Neural progenitor cell (in vitro differentiated cells): ENCODE data around the gene CCNK. TPM values are rescaled to one million over a fixed set of nuclear protein-coding genes. Genes with fewer than 3 reads are reported as not detected.

ENCODE experiments used
- DNase-seq: peaks from one replicate; pipeline ENCODE4 v3.0.0-alpha.2; 2016; ENCODE audit warnings: low spot score
- H2AFZ ChIP-seq: fragments of 200-600 bp; sonication (generic); replicated peaks from 2 replicates; pipeline ENCODE4 v1.6.1; 2016; ENCODE audit warnings: antibody characterized with exemption
- H3F3A ChIP-seq: fragments of 200-600 bp; sonication (generic); 2 replicates; pipeline ENCODE4 v1.6.1; 2016; ENCODE audit warnings: antibody characterized with exemption, low read depth
- H3K27ac ChIP-seq: fragments of 200-600 bp; sonication (generic); 2 replicates; pipeline ENCODE4 v1.5.1; 2016; ENCODE audit warnings: mild to moderate bottlenecking
- H3K27me3 ChIP-seq: fragments of 200-600 bp; sonication (generic); 2 replicates; pipeline ENCODE4 v1.6.1; 2016; ENCODE audit warnings: mild to moderate bottlenecking, moderate library complexity
- H3K36me3 ChIP-seq: fragments of 200-600 bp; sonication (generic); 2 replicates; pipeline ENCODE4 v1.5.1; 2016
- H3K4me1 ChIP-seq: fragments of 200-600 bp; sonication (generic); 2 replicates; pipeline ENCODE4 v1.6.1; 2016; ENCODE audit warnings: mixed run types
- H3K4me2 ChIP-seq: fragments of 200-600 bp; sonication (generic); 2 replicates; pipeline ENCODE4 v1.6.1; 2016
- H3K4me3 ChIP-seq: fragments of 200-600 bp; sonication (generic); 2 replicates; pipeline ENCODE4 v1.5.1; 2016
- H3K79me2 ChIP-seq: fragments of 200-600 bp; sonication (generic); 2 replicates; pipeline ENCODE4 v1.6.1; 2016; ENCODE audit warnings: low read depth
- H3K9ac ChIP-seq: fragments of 200-600 bp; sonication (generic); 2 replicates; pipeline ENCODE4 v1.6.1; 2016
- H3K9me3 ChIP-seq: fragments of 200-600 bp; sonication (generic); 2 replicates; pipeline ENCODE4 v1.5.1; 2016; ENCODE audit warnings: low read depth
- H4K20me1 ChIP-seq: fragments of 200-600 bp; sonication (generic); 2 replicates; pipeline ENCODE4 v1.6.1; 2016; ENCODE audit warnings: low read depth
- H3K27ac Mint-ChIP-seq: 3 replicates; pipeline ENCODE4 v1.8.0; 2021; ENCODE audit warnings: mixed read lengths
- H3K27me3 Mint-ChIP-seq: 2 replicates; pipeline ENCODE4 v1.8.0; 2022; ENCODE audit warnings: low read depth, mild to moderate bottlenecking, inconsistent platforms, moderate library complexity, mixed read lengths; ENCODE audit not compliant: insufficient read depth
- H3K36me3 Mint-ChIP-seq: 3 replicates; pipeline ENCODE4 v1.8.0; 2021; ENCODE audit warnings: mixed read lengths
- H3K4me1 Mint-ChIP-seq: 3 replicates; pipeline ENCODE4 v1.8.0; 2021; ENCODE audit warnings: mixed read lengths
- H3K4me3 Mint-ChIP-seq: 3 replicates; pipeline ENCODE4 v1.8.0; 2021; ENCODE audit warnings: mild to moderate bottlenecking, moderate library complexity, mixed read lengths
- H3K9me3 Mint-ChIP-seq: 3 replicates; pipeline ENCODE4 v1.8.0; 2020; ENCODE audit warnings: mixed read lengths
- EZH2 ChIP-seq: fragments of 200-600 bp; sonication (generic); IDR thresholded peaks from 2 replicates; pipeline ENCODE4 v1.6.1; 2017; ENCODE audit warnings: antibody characterized with exemption, mild to moderate bottlenecking, moderate library complexity
- EZH2phosphoT487 ChIP-seq: fragments of 200-600 bp; sonication (generic); IDR thresholded peaks from 2 replicates; pipeline ENCODE4 v1.6.1; 2017; ENCODE audit warnings: antibody characterized with exemption
- total RNA-seq: library from RNA; depleted of rRNA; stranded (reverse); fragments of >200 nt; gene quantifications from 2 replicates; pipeline ENCODE4 v1.2.3, GENCODE V29; 2015; ENCODE audit warnings: low replicate concordance
- TF ChIP-seq, protein P1 (sequence below): fragments of 200-600 bp; sonication (generic); IDR thresholded peaks from 2 replicates; pipeline ENCODE4 v1.5.1; 2017; ENCODE audit warnings: antibody characterized with exemption, mild to moderate bottlenecking

The CCNK gene
- total RNA-seq, 1 donor from 2014 or later: 19.0 TPM

DNA sequence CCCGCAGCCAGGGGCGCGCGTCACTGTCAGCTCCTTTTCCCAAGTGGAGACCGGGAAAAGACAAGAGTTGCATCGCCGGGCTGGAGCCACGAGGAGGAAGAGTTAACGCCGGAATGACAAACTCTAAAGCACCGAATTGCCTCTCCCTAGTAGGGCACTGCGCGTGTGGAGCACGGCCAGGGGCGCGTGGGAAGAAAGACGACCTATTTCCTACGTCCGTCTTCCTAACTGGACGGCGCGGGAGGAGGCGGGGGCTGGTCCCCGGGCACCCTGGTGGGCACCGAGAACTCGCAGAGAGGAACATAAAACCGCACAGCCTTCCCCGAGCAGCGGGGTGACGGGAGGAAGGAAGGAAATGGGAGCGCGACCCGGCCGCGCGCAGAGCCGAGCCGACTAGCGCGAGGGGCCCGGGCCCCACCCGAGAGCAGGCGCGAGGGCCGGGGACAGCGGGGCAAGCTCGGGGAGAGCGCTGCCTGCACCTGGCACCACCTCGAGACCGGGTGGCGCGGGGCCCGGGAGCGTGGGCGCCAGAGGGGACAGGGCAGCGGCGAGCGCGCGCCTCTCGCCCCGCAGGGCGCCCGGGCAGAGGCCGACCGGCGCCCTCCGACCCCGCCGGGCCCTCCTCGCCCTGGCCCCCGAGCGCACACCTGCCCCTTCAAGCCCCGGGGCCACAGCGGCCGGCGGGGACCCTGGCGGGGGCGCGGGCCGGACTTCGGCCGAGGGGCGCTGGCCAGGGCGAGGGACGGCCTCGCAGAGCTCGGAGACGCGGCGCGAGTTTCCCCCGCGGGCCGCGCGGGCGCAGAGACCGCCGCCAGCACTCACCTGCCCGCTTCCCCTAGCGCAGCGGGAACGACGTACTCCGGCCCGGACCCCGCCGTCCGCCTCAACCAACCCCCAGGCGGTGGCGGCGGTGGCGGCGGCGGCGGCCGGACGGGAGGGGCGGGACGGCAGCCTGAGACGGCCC is 1.0 kb upstream of the CCNK start, which contains the start of gene SETD3:
SETD3 (minus strand) TSS at position 954 of the 964 bp plus-strand sequence. CDS start 15,054 bp downstream, outside the sequence.
- no peaks in the 10 kb centered on the region for H3K36me3 ChIP-seq
- Mint-ChIP-seq H3K27me3 (no peaks in the 10 kb centered on the region), H3K27ac (peak within 1 kb of the TSS; percentile 95), H3K4me1 (peaks cover 30% of the 10 kb centered on the region), H3K36me3 (no peaks in the 10 kb centered on the region), H3K9me3 (no peaks in the 10 kb centered on the region), H3K4me3 (peak within 1 kb of the TSS; percentile 98)
- peaks cover 16% of the 10 kb centered on the region for H3K4me1 ChIP-seq
- H3K9me3 ChIP-seq: no peaks in the 10 kb centered on the region
- H2AFZ ChIP-seq: peak within 1 kb of the TSS; percentile 38
- H3K27me3 ChIP-seq: no peaks in the 10 kb centered on the region
- peak; percentile 75 for DNase-seq
- TF ChIP-seq, protein P1, sequence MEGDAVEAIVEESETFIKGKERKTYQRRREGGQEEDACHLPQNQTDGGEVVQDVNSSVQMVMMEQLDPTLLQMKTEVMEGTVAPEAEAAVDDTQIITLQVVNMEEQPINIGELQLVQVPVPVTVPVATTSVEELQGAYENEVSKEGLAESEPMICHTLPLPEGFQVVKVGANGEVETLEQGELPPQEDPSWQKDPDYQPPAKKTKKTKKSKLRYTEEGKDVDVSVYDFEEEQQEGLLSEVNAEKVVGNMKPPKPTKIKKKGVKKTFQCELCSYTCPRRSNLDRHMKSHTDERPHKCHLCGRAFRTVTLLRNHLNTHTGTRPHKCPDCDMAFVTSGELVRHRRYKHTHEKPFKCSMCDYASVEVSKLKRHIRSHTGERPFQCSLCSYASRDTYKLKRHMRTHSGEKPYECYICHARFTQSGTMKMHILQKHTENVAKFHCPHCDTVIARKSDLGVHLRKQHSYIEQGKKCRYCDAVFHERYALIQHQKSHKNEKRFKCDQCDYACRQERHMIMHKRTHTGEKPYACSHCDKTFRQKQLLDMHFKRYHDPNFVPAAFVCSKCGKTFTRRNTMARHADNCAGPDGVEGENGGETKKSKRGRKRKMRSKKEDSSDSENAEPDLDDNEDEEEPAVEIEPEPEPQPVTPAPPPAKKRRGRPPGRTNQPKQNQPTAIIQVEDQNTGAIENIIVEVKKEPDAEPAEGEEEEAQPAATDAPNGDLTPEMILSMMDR: peak; percentile 28
- no peak for TF ChIP-seq EZH2phosphoT487
- H3K4me2 ChIP-seq: peak within 1 kb of the TSS; percentile 94
- H3K4me3 ChIP-seq: peak within 1 kb of the TSS; percentile 96
- H3K79me2 ChIP-seq: peaks cover 88% of the 10 kb centered on the region
- peaks cover 81% of the 10 kb centered on the region for H4K20me1 ChIP-seq
- H3K9ac ChIP-seq: peak within 1 kb of the TSS; percentile 86
- H3K27ac ChIP-seq: peak within 1 kb of the TSS; percentile 97
- H3F3A ChIP-seq: peaks cover 24% of the 10 kb centered on the region

DNA sequence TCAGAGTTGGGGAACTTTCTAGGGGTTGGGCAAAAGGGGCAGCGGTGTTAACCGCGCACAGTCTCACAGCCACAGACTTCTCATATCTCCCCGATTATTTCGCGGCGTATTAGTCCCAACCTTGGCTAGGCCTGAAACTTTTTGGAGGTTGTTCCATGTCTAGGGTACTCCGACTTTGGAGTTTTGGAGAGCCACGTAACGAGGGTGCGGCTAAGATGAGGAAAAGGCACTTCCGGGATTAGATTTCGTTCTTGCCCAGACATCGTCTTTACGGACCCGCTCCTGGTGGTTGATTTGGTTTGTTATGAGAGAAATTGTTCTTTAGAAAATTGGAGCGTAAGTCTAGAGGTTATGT is 513 bp downstream of the CCNK start:
- DNase-seq: no peak
- H2AFZ ChIP-seq: peak overlapping the region; percentile 38
- Mint-ChIP-seq H3K36me3 (no peaks in the 10 kb centered on the region), H3K27me3 (no peaks in the 10 kb centered on the region), H3K4me1 (peaks cover 27% of the 10 kb centered on the region), H3K27ac (peak overlapping the region; percentile 95), H3K9me3 (no peaks in the 10 kb centered on the region), H3K4me3 (peak overlapping the region; percentile 98)
- peaks cover 16% of the 10 kb centered on the region for H3K4me1 ChIP-seq
- peak overlapping the region; percentile 97 for H3K27ac ChIP-seq
- peaks cover 82% of the 10 kb centered on the region for H4K20me1 ChIP-seq
- peaks cover 88% of the 10 kb centered on the region for H3K79me2 ChIP-seq
- peak overlapping the region; percentile 96 for H3K4me3 ChIP-seq
- H3K4me2 ChIP-seq: peak overlapping the region; percentile 94
- no peaks in the 10 kb centered on the region for H3K27me3 ChIP-seq
- H3K9me3 ChIP-seq: no peaks in the 10 kb centered on the region
- H3K36me3 ChIP-seq: no peaks in the 10 kb centered on the region
- peak overlapping the region; percentile 86 for H3K9ac ChIP-seq
- peaks cover 24% of the 10 kb centered on the region for H3F3A ChIP-seq
- TF ChIP-seq EZH2 (no peak), EZH2phosphoT487 (no peak)
- TF ChIP-seq, protein P1: no peak

DNA sequence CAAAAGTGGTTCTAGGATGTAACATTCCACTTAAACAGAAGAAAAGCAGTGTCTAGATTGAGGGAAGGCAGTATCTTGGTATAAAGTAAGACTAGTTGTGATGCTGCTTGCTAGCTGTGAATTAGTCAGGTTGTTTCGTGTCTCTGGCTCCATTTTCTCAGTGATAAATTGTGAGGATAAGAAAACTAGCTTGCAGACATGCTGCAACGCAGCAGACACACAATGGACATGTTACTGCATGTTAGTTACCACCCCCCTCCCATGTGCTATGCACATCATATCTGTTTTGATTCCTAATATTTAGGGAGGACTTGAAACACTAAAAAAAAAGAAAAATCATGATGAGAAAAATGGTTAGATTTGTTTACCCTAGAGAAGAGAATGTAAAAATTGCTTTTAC is 2.9 kb downstream of the CCNK start:
- Histone ChIP-seq H3K4me1 (peaks cover 12% of the 10 kb centered on the region), H3K27me3 (no peaks in the 10 kb centered on the region), H3K4me2 (no peak overlapping the region), H2AFZ (no peak overlapping the region), H3K79me2 (peaks cover 88% of the 10 kb centered on the region), H3F3A (peaks cover 19% of the 10 kb centered on the region), H3K9me3 (no peaks in the 10 kb centered on the region), H3K9ac (no peak overlapping the region), H3K36me3 (no peaks in the 10 kb centered on the region), H3K4me3 (no peak overlapping the region), H3K27ac (no peak overlapping the region), H4K20me1 (peaks cover 85% of the 10 kb centered on the region)
- H3K4me3 Mint-ChIP-seq: no peak overlapping the region
- no peak for DNase-seq
- H3K27me3 Mint-ChIP-seq: no peaks in the 10 kb centered on the region
- no peak overlapping the region for H3K27ac Mint-ChIP-seq
- H3K4me1 Mint-ChIP-seq: peaks cover 14% of the 10 kb centered on the region
- H3K36me3 Mint-ChIP-seq: no peaks in the 10 kb centered on the region
- no peaks in the 10 kb centered on the region for H3K9me3 Mint-ChIP-seq
- TF ChIP-seq EZH2phosphoT487: no peak
- TF ChIP-seq EZH2: no peak
- TF ChIP-seq, protein P1: no peak
